Measurements from ENCODE around the gene THG1L.
"Not testable (repeated sequence)": the region's sequence is repeated elsewhere in the genome, so short reads cannot be mapped to it uniquely, and the experiment has no call there.

- TF ChIP-seq POLR2A, CTCF (IDR thresholded peaks at IDR 0.05): not testable (repeated sequence)
Measured at GRCh38 chr5:157693816-157694215, 37.4 kb upstream of the THG1L start.
